K562 (cell line): ENCODE measurements around the gene ALG9. TPM values are rescaled to one million over a fixed set of nuclear protein-coding genes. Genes with fewer than 3 reads are reported as not detected.
A peak's percentile ranks its signal among the peaks of the same experiment; 100 is the strongest.

Experiments used
- BCLAF1 ChIP-seq, 2 experiments: fragments of 450-650 bp in 1 of 2; IDR thresholded peaks; 2 replicates each; pipeline ENCODE4 v1.6.1; 2011 to 2017; ENCODE audit warnings: low read depth in 2 of 2, antibody characterized with exemption in 1 of 2, borderline replicate concordance in 1 of 2, low read length in 1 of 2, mild to moderate bottlenecking in 1 of 2, mixed read lengths in 1 of 2; ENCODE audit not compliant: control insufficient read depth in 1 of 2
- CEBPG ChIP-seq, 3 experiments: fragments of 200-800 bp in 1 of 3; sonication (Bioruptor generic) in 1 of 3; sonication (generic) in 1 of 3; formaldehyde crosslinking in 1 of 3; IDR thresholded peaks in 2 of 3; conservative IDR thresholded peaks in 1 of 3; 2 replicates each; pipeline versions ENCODE4 v1.6.1 to v1.8.0; 2016 to 2022; ENCODE audit warnings: missing compliant biosample characterization in 2 of 3, missing genetic modification characterization in 2 of 3, mild to moderate bottlenecking in 1 of 3, missing genetic modification reagents in 1 of 3
- FUS ChIP-seq: fragments of 200-400 bp; formaldehyde crosslinking; optimal IDR thresholded peaks from 2 replicates; pipeline ENCODE3; 2017; ENCODE audit warnings: low read depth, low read length
- GABPB1 ChIP-seq: sonication (generic); formaldehyde crosslinking; IDR thresholded peaks from 2 replicates; pipeline ENCODE4 v1.8.0; 2022; ENCODE audit warnings: mild to moderate bottlenecking, missing genetic modification reagents
- GATA2 ChIP-seq: sonication (generic); formaldehyde crosslinking; IDR thresholded peaks from 2 replicates; pipeline ENCODE4 v1.4.0; 2020; ENCODE audit warnings: mild to moderate bottlenecking, missing genetic modification reagents
- HMG20B ChIP-seq: fragments of 250-450 bp; sonication (Bioruptor Pico); IDR thresholded peaks from 2 replicates; pipeline ENCODE4 v1.5.0; 2021; ENCODE audit warnings: mild to moderate bottlenecking
- HOMEZ ChIP-seq: fragments of 250-450 bp; sonication (Bioruptor Pico); IDR thresholded peaks from 2 replicates; pipeline ENCODE4 v1.4.0; 2020; ENCODE audit warnings: mild to moderate bottlenecking, moderate library complexity
- HOXB6 ChIP-seq: fragments of 250-450 bp; sonication (Bioruptor Pico); IDR thresholded peaks from 2 replicates; pipeline ENCODE4 v1.5.1; 2022; ENCODE audit warnings: mild to moderate bottlenecking, borderline replicate concordance
- MCM5 ChIP-seq: fragments of 450-650 bp; IDR thresholded peaks from 2 replicates; pipeline ENCODE4 v1.6.1; 2016; ENCODE audit warnings: low read depth
- NCOR1 ChIP-seq: fragments of 450-650 bp; IDR thresholded peaks from 2 replicates; pipeline ENCODE4 v1.6.1; 2016; ENCODE audit warnings: mild to moderate bottlenecking, moderate library complexity
- PHB ChIP-seq: fragments of 250-450 bp; sonication (Bioruptor Pico); IDR thresholded peaks from 2 replicates; pipeline ENCODE4 v1.5.0; 2021
- SFPQ ChIP-seq: fragments of 200-400 bp; formaldehyde crosslinking; IDR thresholded peaks from 2 replicates; pipeline ENCODE4 v1.6.1; 2017; ENCODE audit warnings: mild to moderate bottlenecking, low read depth, low read length, moderate library complexity
- SIN3A ChIP-seq, 2 experiments: fragments of 150-350 bp in 1 of 2; IDR thresholded peaks; 2 replicates each; pipeline ENCODE4 v1.6.1; 2011 to 2016; ENCODE audit warnings: borderline replicate concordance in 2 of 2, low read depth in 2 of 2, low read length in 2 of 2, mild to moderate bottlenecking in 2 of 2, moderate library complexity in 2 of 2; ENCODE audit not compliant: control insufficient read depth in 1 of 2
- TFAP4 ChIP-seq: sonication (generic); formaldehyde crosslinking; IDR thresholded peaks from 2 replicates; pipeline ENCODE4 v1.8.0; 2022; ENCODE audit warnings: missing genetic modification reagents, mild to moderate bottlenecking, moderate library complexity, borderline replicate concordance
- USF2 ChIP-seq: sonication (generic); formaldehyde crosslinking; IDR thresholded peaks from 2 replicates; pipeline ENCODE4 v1.5.0; 2020; ENCODE audit warnings: missing genetic modification reagents
- ZC3H4 ChIP-seq: sonication (generic); formaldehyde crosslinking; IDR thresholded peaks from 2 replicates; pipeline ENCODE4 v1.9.0; 2021; ENCODE audit warnings: missing genetic modification reagents, borderline replicate concordance
- ZNF384 ChIP-seq: IDR thresholded peaks from 2 replicates; pipeline ENCODE4 v1.6.1; 2012; ENCODE audit warnings: low read depth, low read length, improper control_type of control experiment
- ZNF444 ChIP-seq: fragments of 250-450 bp; sonication (Bioruptor Pico); IDR thresholded peaks from 2 replicates; pipeline ENCODE4 v1.4.0; 2020; ENCODE audit warnings: mild to moderate bottlenecking, moderate library complexity
- ZNF696 ChIP-seq: fragments of 250-450 bp; sonication (Bioruptor Pico); conservative IDR thresholded peaks from 2 replicates; pipeline ENCODE4 v1.4.0; 2020; ENCODE audit warnings: mild to moderate bottlenecking, moderate library complexity
- ZNF77 ChIP-seq: fragments of 250-450 bp; sonication (Bioruptor Pico); IDR thresholded peaks from 2 replicates; pipeline ENCODE4 v1.5.0; 2020
- ZNF830 ChIP-seq: fragments of 250-450 bp; sonication (Bioruptor Pico); IDR thresholded peaks from 2 replicates; pipeline ENCODE4 v1.5.0; 2021; ENCODE audit warnings: mild to moderate bottlenecking
- polyA plus RNA-seq, 8 experiments: library from polyadenylated mRNA; depleted of rRNA in 4 of 8; stranded (reverse) in 5 of 8; unstranded in 3 of 8; fragments of >200 nt; fragmentation: Nextera tagmentation in 2 of 8; fragmentation: Illumina TruSeq in 1 of 8; extraction: Ambion mirVana in 2 of 8; extraction: Trizol in 1 of 8; gene quantifications; 2 replicates each; pipeline versions ENCODE4 v1.2.1 to v1.2.3, GENCODE V29; 2011 to 2014; ENCODE audit warnings: inconsistent platforms in 1 of 8, missing spikeins in 1 of 8
- total RNA-seq, 7 experiments: library from RNA; depleted of rRNA in 6 of 7; stranded (reverse); fragments of >200 nt in 6 of 7; fragmentation: Illumina TruSeq in 2 of 7; extraction: Trizol in 2 of 7; gene quantifications; 2 replicates each; pipeline versions ENCODE4 v1.2.1 to v1.2.3, GENCODE V29; 2011 to 2021; ENCODE audit warnings: low replicate concordance in 1 of 7

ALG9 gene
- total and polyA plus RNA-seq, 9 of the 15 experiments (the other 6 are each of a cell fraction or from before 2014, with no cell fraction given): 11.5 to 40.5 (median 24.9) TPM

GRCh38 chr11:111879637-111879960 is 8.2 kb upstream of the ALG9 start (continued):
- TF ChIP-seq BCLAF1 (IDR thresholded peaks at IDR 0.05; ENCODE audit: borderline replicate concordance in 1 of 2, control insufficient read depth in 1 of 2, low read depth in 2 of 2, low read length in 1 of 2): no peak
- TF ChIP-seq CEBPG (CRISPR knock-in tag; IDR thresholded peaks at IDR 0.05): no peak
- TF ChIP-seq CEBPG (tag; conservative IDR thresholded peaks at IDR 0.05 in 1 of 2, IDR thresholded peaks at IDR 0.05 in 1 of 2): no peak
- TF ChIP-seq NCOR1: no peak
- no peak for TF ChIP-seq FUS
- no peak for TF ChIP-seq MCM5
- TF ChIP-seq ZNF384: no peak
- no peak for TF ChIP-seq ZNF77 (CRISPR knock-in tag)
- TF ChIP-seq ZC3H4 (CRISPR knock-in tag): no peak; the same call in 1 of the 2 replicates
- TF ChIP-seq HOMEZ (CRISPR knock-in tag): no peak
- no peak for TF ChIP-seq TFAP4 (CRISPR knock-in tag)
- TF ChIP-seq ZNF830 (CRISPR knock-in tag): no peak
- no peak for TF ChIP-seq HMG20B (CRISPR knock-in tag)
- TF ChIP-seq GABPB1 (CRISPR knock-in tag): no peak
- no peak for TF ChIP-seq ZNF444
- TF ChIP-seq GATA2 (CRISPR knock-in tag): no peak
- TF ChIP-seq USF2: no peak
- TF ChIP-seq ZNF696 (CRISPR knock-in tag): no peak
- TF ChIP-seq SFPQ: no peak
- no peak for TF ChIP-seq HOXB6 (CRISPR knock-in tag)
- no peak for TF ChIP-seq PHB (CRISPR knock-in tag)
- TF ChIP-seq SIN3A (IDR thresholded peaks at IDR 0.05; ENCODE audit: borderline replicate concordance in 2 of 2, control insufficient read depth in 1 of 2, low read depth in 2 of 2, low read length in 2 of 2): 0 out of 4 replicates have a peak, but pooled peaks of 1 of the 2 experiments have one; percentile 25
